Mucosa of rectum (tissue), 2 donors: ENCODE results near the gene ARRB2.

Source experiments
- H3K27ac ChIP-seq, 2 donors: one replicate each; pipeline ENCODE4 v1.7.0; 2013; ENCODE audit warnings: inconsistent platforms in 2 of 2, low read depth in 2 of 2, low read length in 2 of 2
- H3K27me3 ChIP-seq, 2 donors: one replicate each; pipeline ENCODE4 v1.7.0; 2013; ENCODE audit warnings: low read length in 2 of 2; ENCODE audit not compliant: control insufficient read depth in 2 of 2, insufficient read depth in 2 of 2
- H3K36me3 ChIP-seq, 2 donors: one replicate each; pipeline ENCODE4 v1.7.0; 2013; ENCODE audit warnings: low read length in 2 of 2; ENCODE audit not compliant: control insufficient read depth in 2 of 2, insufficient read depth in 2 of 2
- H3K4me1 ChIP-seq, 2 donors: one replicate each; pipeline ENCODE4 v1.7.0; 2013; ENCODE audit warnings: low read length in 2 of 2, mild to moderate bottlenecking in 1 of 2; ENCODE audit not compliant: control insufficient read depth in 2 of 2, insufficient read depth in 2 of 2
- H3K4me3 ChIP-seq, 2 donors: one replicate each; pipeline ENCODE4 v1.7.0; 2013; ENCODE audit warnings: low read length in 2 of 2
- H3K9ac ChIP-seq, 2 donors: one replicate each; pipeline ENCODE4 v1.7.0; 2013; ENCODE audit warnings: low read length in 2 of 2, low read depth in 1 of 2, mild to moderate bottlenecking in 1 of 2
- H3K9me3 ChIP-seq, 2 donors: one replicate each; pipeline ENCODE4 v1.7.0; 2013; ENCODE audit warnings: low read length in 2 of 2; ENCODE audit not compliant: control insufficient read depth in 2 of 2
- donor health status: healthy.
- donor health status: Normal muscosa, but diverticular disease.

The ARRB2 gene

GRCh38 chr17:4722678-4723240 is 12.3 kb downstream of the ARRB2 start:
- Histone ChIP-seq H3K27me3 (no peaks in the 10 kb centered on the region), H3K36me3 (peaks cover 0 to 16% of the 10 kb centered on the region in 2 donors), H3K27ac (no peak overlapping the region), H3K9me3 (no peaks in the 10 kb centered on the region), H3K4me3 (no peak overlapping the region), H3K9ac (no peak overlapping the region), H3K4me1 (peaks cover 13 to 15% of the 10 kb centered on the region in 2 donors)

- H3K27ac ChIP-seq = no peak overlapping the region
- no peak overlapping the region for H3K4me3 ChIP-seq
- H3K27me3 ChIP-seq = no peaks in the 10 kb centered on the region
- peaks cover 13 to 15% of the 10 kb centered on the region in 2 donors for H3K4me1 ChIP-seq
- no peak overlapping the region for H3K9ac ChIP-seq
- no peaks in the 10 kb centered on the region for H3K9me3 ChIP-seq
- H3K36me3 ChIP-seq = peaks cover 0 to 5% of the 10 kb centered on the region in 2 donors
These were observed 14.2 kb downstream of the ARRB2 start for GRCh38 chr17:4724650-4725049.

- Histone ChIP-seq H3K36me3 (no peaks in the 10 kb centered on the region), H3K9me3 (no peaks in the 10 kb centered on the region), H3K27ac (no peak overlapping the region), H3K4me1 (peaks cover 11 to 16% of the 10 kb centered on the region in 2 donors), H3K9ac (no peak overlapping the region), H3K4me3 (no peak overlapping the region), H3K27me3 (no peaks in the 10 kb centered on the region)
These were observed 15.3 kb downstream of the ARRB2 start for GRCh38 chr17:4725646-4726310.

- Histone ChIP-seq H3K27me3 (no peaks in the 10 kb centered on the region), H3K27ac (no peak overlapping the region), H3K36me3 (peaks cover 0 to 1% of the 10 kb centered on the region in 2 donors), H3K9ac (no peak overlapping the region), H3K9me3 (no peaks in the 10 kb centered on the region), H3K4me3 (no peak overlapping the region), H3K4me1 (peaks cover 9 to 11% of the 10 kb centered on the region in 2 donors)
These were observed 17.7 kb downstream of the ARRB2 start for GRCh38 chr17:4728124-4728523.

GRCh38 chr17:4733073-4733531 is 22.7 kb downstream of the ARRB2 start:
- Histone ChIP-seq H3K27me3 (no peaks in the 10 kb centered on the region), H3K4me3 (no peak overlapping the region), H3K27ac (peak overlapping the region in 1 of 2 donors; percentile 61), H3K9me3 (no peaks in the 10 kb centered on the region), H3K4me1 (peaks cover 9 to 13% of the 10 kb centered on the region in 2 donors), H3K36me3 (peaks cover 0 to 7% of the 10 kb centered on the region in 2 donors), H3K9ac (no peak overlapping the region)

GRCh38 chr17:4734857-4735475 is 24.5 kb downstream of the ARRB2 start:
- peaks cover 15 to 23% of the 10 kb centered on the region in 2 donors for H3K4me1 ChIP-seq
- no peaks in the 10 kb centered on the region for H3K27me3 ChIP-seq
- no peak overlapping the region for H3K9ac ChIP-seq
- H3K9me3 ChIP-seq = no peaks in the 10 kb centered on the region
- no peak overlapping the region for H3K4me3 ChIP-seq
- no peak overlapping the region for H3K27ac ChIP-seq
- H3K36me3 ChIP-seq = peaks cover 0 to 7% of the 10 kb centered on the region in 2 donors

GRCh38 chr17:4735876-4736651 is 25.6 kb downstream of the ARRB2 start:
- no peak overlapping the region for H3K27ac ChIP-seq
- no peak overlapping the region for H3K9ac ChIP-seq

GRCh38 chr17:4738136-4739121 is 28.0 kb downstream of the ARRB2 start:
- peak overlapping the region; percentile 56 to 65 for H3K27ac ChIP-seq
- H3K36me3 ChIP-seq = peaks cover 0 to 5% of the 10 kb centered on the region in 2 donors
- H3K4me3 ChIP-seq = peak overlapping the region; percentile 76 to 82
- H3K9ac ChIP-seq = peak overlapping the region; percentile 63 to 74
- H3K4me1 ChIP-seq = peaks cover 8 to 12% of the 10 kb centered on the region in 2 donors
- no peaks in the 10 kb centered on the region for H3K27me3 ChIP-seq
- no peaks in the 10 kb centered on the region for H3K9me3 ChIP-seq

More at GRCh38 chr17:4735876-4736651, 25.6 kb downstream of the ARRB2 start:
- H3K36me3 ChIP-seq = peaks cover 0 to 7% of the 10 kb centered on the region in 2 donors
- H3K4me1 ChIP-seq = peaks cover 17 to 18% of the 10 kb centered on the region in 2 donors
- no peaks in the 10 kb centered on the region for H3K27me3 ChIP-seq
- H3K9me3 ChIP-seq = no peaks in the 10 kb centered on the region
- no peak overlapping the region for H3K4me3 ChIP-seq
